ENCODE measurements around the gene CARD16.

CARD16 gene

GRCh38 chr11:104992781-104993180, 52.4 kb downstream of the CARD16 start:
- no peak for DNase-seq (ENCODE audit: low spot score)

DNA sequence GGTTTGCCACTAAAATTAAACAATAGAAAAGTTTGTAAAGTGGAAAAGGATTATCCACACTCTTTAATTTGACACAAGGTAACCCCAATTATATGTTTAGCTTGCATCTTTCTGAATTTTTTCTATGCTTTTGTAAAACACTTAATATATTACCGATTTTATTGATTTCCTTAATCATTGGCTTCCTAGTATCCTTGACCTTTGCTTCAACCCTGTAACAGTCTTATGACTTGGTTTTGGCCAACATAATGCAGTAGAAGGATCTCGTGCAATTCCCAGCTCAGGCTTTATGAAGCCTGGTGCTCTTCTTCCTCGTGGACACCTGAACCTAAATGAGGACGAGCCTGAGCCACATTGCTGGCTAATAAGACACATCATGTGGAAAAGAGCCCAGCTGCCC, 53.1 kb downstream of the CARD16 start:
- no peak for DNase-seq (ENCODE audit: low spot score)

Data from hematopoietic multipotent progenitor cell treated with erythropoietin and hydrocortisone succinate and interleukin-3 and kit ligand, for 17 days (in vitro differentiated cells).